Testis (tissue), 2 donors: ENCODE measurements around the gene TKFC.

Experiments used
- POLR2A ChIP-seq: fragments of 450-650 bp; IDR thresholded peaks from one replicate; pipeline ENCODE4 v1.6.1; 2017; ENCODE audit warnings: antibody characterized with exemption, mild to moderate bottlenecking, moderate library complexity
- TF ChIP-seq, protein P1 (sequence below), 3 experiments: fragments of 450-650 bp in 2 of 3; fragments of 200-600 bp in 1 of 3; sonication (generic) in 1 of 3; IDR thresholded peaks; one replicate each; pipeline ENCODE4 v1.5.1; 2016 to 2019; ENCODE audit warnings: antibody characterized with exemption in 3 of 3, mild to moderate bottlenecking in 2 of 3, moderate library complexity in 1 of 3

- TF ChIP-seq, protein P1, sequence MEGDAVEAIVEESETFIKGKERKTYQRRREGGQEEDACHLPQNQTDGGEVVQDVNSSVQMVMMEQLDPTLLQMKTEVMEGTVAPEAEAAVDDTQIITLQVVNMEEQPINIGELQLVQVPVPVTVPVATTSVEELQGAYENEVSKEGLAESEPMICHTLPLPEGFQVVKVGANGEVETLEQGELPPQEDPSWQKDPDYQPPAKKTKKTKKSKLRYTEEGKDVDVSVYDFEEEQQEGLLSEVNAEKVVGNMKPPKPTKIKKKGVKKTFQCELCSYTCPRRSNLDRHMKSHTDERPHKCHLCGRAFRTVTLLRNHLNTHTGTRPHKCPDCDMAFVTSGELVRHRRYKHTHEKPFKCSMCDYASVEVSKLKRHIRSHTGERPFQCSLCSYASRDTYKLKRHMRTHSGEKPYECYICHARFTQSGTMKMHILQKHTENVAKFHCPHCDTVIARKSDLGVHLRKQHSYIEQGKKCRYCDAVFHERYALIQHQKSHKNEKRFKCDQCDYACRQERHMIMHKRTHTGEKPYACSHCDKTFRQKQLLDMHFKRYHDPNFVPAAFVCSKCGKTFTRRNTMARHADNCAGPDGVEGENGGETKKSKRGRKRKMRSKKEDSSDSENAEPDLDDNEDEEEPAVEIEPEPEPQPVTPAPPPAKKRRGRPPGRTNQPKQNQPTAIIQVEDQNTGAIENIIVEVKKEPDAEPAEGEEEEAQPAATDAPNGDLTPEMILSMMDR (IDR thresholded peaks at IDR 0.05): no peak
- no peak for TF ChIP-seq POLR2A
These were observed 24.3 kb downstream of the TKFC start for GRCh38 chr11:61357233-61357893.
